DOHH2 (cell line): ENCODE results near the gene MOK.
A peak's percentile ranks its signal among the peaks of the same experiment; 100 is the strongest.

Experiments
- H3F3A ChIP-seq: fragments of 200-600 bp; sonication (generic), shearing (Covaris generic); 2 replicates; pipeline ENCODE4 v1.6.0; 2016; ENCODE audit warnings: antibody characterized with exemption, mild to moderate bottlenecking; ENCODE audit not compliant: control insufficient read depth, insufficient read depth
- H3K27ac ChIP-seq: fragments of 200-600 bp; sonication (generic); 2 replicates; pipeline ENCODE4 v1.5.1; 2014; ENCODE audit warnings: low read depth, mild to moderate bottlenecking, low read length, moderate library complexity
- H3K27me3 ChIP-seq: fragments of 200-600 bp; sonication (generic); 2 replicates; pipeline ENCODE4 v1.6.1; 2014; ENCODE audit warnings: mild to moderate bottlenecking, low read length, mixed read lengths; ENCODE audit not compliant: control insufficient read depth
- H3K36me3 ChIP-seq: fragments of 200-600 bp; sonication (generic); 2 replicates; pipeline ENCODE4 v1.6.1; 2014; ENCODE audit warnings: mild to moderate bottlenecking, low read length, moderate library complexity, mixed read lengths; ENCODE audit not compliant: control insufficient read depth
- H3K4me1 ChIP-seq: fragments of 200-600 bp; sonication (generic); 2 replicates; pipeline ENCODE4 v1.6.1; 2014; ENCODE audit warnings: mild to moderate bottlenecking, low read length, mixed read lengths; ENCODE audit not compliant: control insufficient read depth
- H3K4me2 ChIP-seq: fragments of 200-600 bp; sonication (generic); 2 replicates; pipeline ENCODE4 v1.6.0; 2014; ENCODE audit warnings: mild to moderate bottlenecking, low read length, moderate library complexity
- H3K4me3 ChIP-seq: fragments of 200-600 bp; sonication (generic); 2 replicates; pipeline ENCODE4 v1.5.1; 2014; ENCODE audit warnings: mild to moderate bottlenecking, low read length, mixed read lengths
- H3K79me2 ChIP-seq: fragments of 200-600 bp; sonication (generic); 2 replicates; pipeline ENCODE4 v1.6.1; 2014; ENCODE audit warnings: mild to moderate bottlenecking, low read length, mixed read lengths; ENCODE audit not compliant: control insufficient read depth
- H3K9me2 ChIP-seq: fragments of 200-600 bp; sonication (generic); replicated peaks from 2 replicates; pipeline ENCODE4 v1.6.1; 2014; ENCODE audit warnings: mild to moderate bottlenecking, low read length, mixed read lengths; ENCODE audit not compliant: control insufficient read depth
- H3K9me3 ChIP-seq: fragments of 200-600 bp; sonication (generic); 2 replicates; pipeline ENCODE4 v1.6.1; 2014; ENCODE audit warnings: antibody characterized with exemption, low read length, mixed read lengths; ENCODE audit not compliant: control insufficient read depth, insufficient read depth
- H4K20me1 ChIP-seq: fragments of 200-600 bp; sonication (generic); 2 replicates; pipeline ENCODE4 v1.6.0; 2014; ENCODE audit warnings: low read depth, mild to moderate bottlenecking, antibody characterized with exemption, low read length, moderate library complexity; ENCODE audit not compliant: control insufficient read depth, insufficient read depth
- CTCF ChIP-seq: fragments of 200-600 bp; sonication (generic); IDR thresholded peaks from one replicate; pipeline ENCODE4 v1.5.1; 2014; ENCODE audit warnings: antibody characterized with exemption, mild to moderate bottlenecking, low read depth, low read length; ENCODE audit not compliant: poor library complexity, severe bottlenecking
- EZH2phosphoT487 ChIP-seq: fragments of 200-600 bp; sonication (generic); IDR thresholded peaks from 2 replicates; pipeline ENCODE4 v1.6.1; 2017; ENCODE audit warnings: borderline replicate concordance, mild to moderate bottlenecking, antibody characterized with exemption, low read length, moderate library complexity, mixed read lengths

MOK gene

GRCh38 chr14:102325791-102326345 lies 20.9 kb upstream of the MOK start:
- no peaks in the 10 kb centered on the region for H3K27me3 ChIP-seq
- H3K36me3 ChIP-seq: peaks cover 20% of the 10 kb centered on the region
- no peak overlapping the region for H3K4me2 ChIP-seq
- no peaks in the 10 kb centered on the region for H3K9me2 ChIP-seq
- no peaks in the 10 kb centered on the region for H3K9me3 ChIP-seq
- H4K20me1 ChIP-seq: no peaks in the 10 kb centered on the region
- H3K79me2 ChIP-seq: peaks cover 9% of the 10 kb centered on the region
- no peak overlapping the region for H3K4me3 ChIP-seq
- peaks cover 2% of the 10 kb centered on the region for H3K4me1 ChIP-seq
- H3K27ac ChIP-seq: no peak overlapping the region
- H3F3A ChIP-seq: no peaks in the 10 kb centered on the region
- TF ChIP-seq CTCF (no peak), EZH2phosphoT487 (no peak)

- H3K4me3 ChIP-seq: no peak overlapping the region
- no peaks in the 10 kb centered on the region for H3K9me3 ChIP-seq
- H3F3A ChIP-seq: no peaks in the 10 kb centered on the region
- H3K36me3 ChIP-seq: peaks cover 20% of the 10 kb centered on the region
- TF ChIP-seq EZH2phosphoT487: no peak
- TF ChIP-seq CTCF: peak; percentile 49
- no peaks in the 10 kb centered on the region for H3K27me3 ChIP-seq
- peaks cover 22% of the 10 kb centered on the region for H3K79me2 ChIP-seq
- no peaks in the 10 kb centered on the region for H4K20me1 ChIP-seq
- peaks cover 20% of the 10 kb centered on the region for H3K4me1 ChIP-seq
- no peak overlapping the region for H3K4me2 ChIP-seq
- no peak overlapping the region for H3K27ac ChIP-seq
- no peaks in the 10 kb centered on the region for H3K9me2 ChIP-seq
Observed at GRCh38 chr14:102323102-102323501, 18.1 kb upstream of the MOK start.

- Histone ChIP-seq H4K20me1 (no peaks in the 10 kb centered on the region), H3K4me2 (0 out of 2 replicates have a peak overlapping the region, but pooled peaks have one; percentile 98), H3K36me3 (peaks cover 20% of the 10 kb centered on the region), H3K9me3 (no peaks in the 10 kb centered on the region), H3K27me3 (no peaks in the 10 kb centered on the region), H3K79me2 (peaks cover 22% of the 10 kb centered on the region), H3K4me3 (no peak overlapping the region), H3F3A (no peaks in the 10 kb centered on the region), H3K4me1 (peaks cover 28% of the 10 kb centered on the region), H3K9me2 (no peaks in the 10 kb centered on the region), H3K27ac (no peak overlapping the region)
- no peak for TF ChIP-seq EZH2phosphoT487
- TF ChIP-seq CTCF: no peak
Observed at GRCh38 chr14:102321456-102322422, 16.8 kb upstream of the MOK start.
